ENCODE measurements around the gene MPST. TPM values are rescaled to one million over a fixed set of nuclear protein-coding genes. Genes with fewer than 3 reads are reported as not detected.
A peak's percentile ranks its signal among the peaks of the same experiment; 100 is the strongest.

The MPST gene
- total and polyA plus RNA-seq, 2 donors from 2014 or later, result 44.4 to 167 TPM

GRCh38 chr22:37057796-37058510 lies 38.4 kb downstream of the MPST start:
- Histone ChIP-seq H3K9me3 (ENCODE audit: control insufficient read depth in 2 of 3, insufficient read depth in 1 of 3, low read length in 3 of 3) (no peaks in the 10 kb centered on the region), H3K4me3 (ENCODE audit: low read length in 3 of 3) (no peak overlapping the region), H3K36me3 (ENCODE audit: control insufficient read depth in 2 of 3, insufficient read depth in 3 of 3, low read length in 3 of 3) (no peaks in the 10 kb centered on the region), H3K27me3 (ENCODE audit: control insufficient read depth, insufficient read depth, low read length) (no peaks in the 10 kb centered on the region), H3K9ac (ENCODE audit: low read length in 3 of 3) (no peak overlapping the region), H3K4me1 (ENCODE audit: control insufficient read depth in 2 of 3, insufficient read depth in 2 of 3, low read depth in 1 of 3, low read length in 3 of 3) (no peaks in the 10 kb centered on the region), H3K27ac (ENCODE audit: low read depth in 2 of 2, low read length in 2 of 2) (no peak overlapping the region)
- TF ChIP-seq CTCF (IDR thresholded peaks at IDR 0.05; ENCODE audit: borderline replicate concordance, extremely low read depth, insufficient read depth), result no peak
- intact Hi-C loops (cut with DNase I), result no loop called here
- DNase-seq (peak in 1 of 5 donors; percentile 47), FAIRE-seq (no peak)

GRCh38 chr22:37058917-37059701 lies 39.6 kb downstream of the MPST start:
- FAIRE-seq (no peak), DNase-seq (peak in 1 of 5 donors; percentile 71)
- intact Hi-C loops (cut with DNase I), result no loop called here
- Histone ChIP-seq H3K4me3 (ENCODE audit: low read length in 3 of 3) (no peak overlapping the region), H3K4me1 (ENCODE audit: control insufficient read depth in 2 of 3, insufficient read depth in 2 of 3, low read depth in 1 of 3, low read length in 3 of 3) (no peaks in the 10 kb centered on the region), H3K36me3 (ENCODE audit: control insufficient read depth in 2 of 3, insufficient read depth in 3 of 3, low read length in 3 of 3) (no peaks in the 10 kb centered on the region), H3K9ac (ENCODE audit: low read length in 3 of 3) (no peak overlapping the region), H3K9me3 (ENCODE audit: control insufficient read depth in 2 of 3, insufficient read depth in 1 of 3, low read length in 3 of 3) (no peaks in the 10 kb centered on the region), H3K27ac (ENCODE audit: low read depth in 2 of 2, low read length in 2 of 2) (no peak overlapping the region), H3K27me3 (ENCODE audit: control insufficient read depth, insufficient read depth, low read length) (no peaks in the 10 kb centered on the region)
- no peak for TF ChIP-seq CTCF (IDR thresholded peaks at IDR 0.05; ENCODE audit: borderline replicate concordance, extremely low read depth, insufficient read depth)

GRCh38 chr22:37059876-37060449 lies 40.4 kb downstream of the MPST start:
- FAIRE-seq (no peak), DNase-seq (peak in 1 of 5 donors; percentile 59)
- Histone ChIP-seq H3K27me3 (ENCODE audit: control insufficient read depth, insufficient read depth, low read length) (no peaks in the 10 kb centered on the region), H3K9me3 (ENCODE audit: control insufficient read depth in 2 of 3, insufficient read depth in 1 of 3, low read length in 3 of 3) (no peaks in the 10 kb centered on the region), H3K9ac (ENCODE audit: low read length in 3 of 3) (no peak overlapping the region), H3K27ac (ENCODE audit: low read depth in 2 of 2, low read length in 2 of 2) (no peak overlapping the region), H3K4me3 (ENCODE audit: low read length in 3 of 3) (no peak overlapping the region), H3K4me1 (ENCODE audit: control insufficient read depth in 2 of 3, insufficient read depth in 2 of 3, low read depth in 1 of 3, low read length in 3 of 3) (no peaks in the 10 kb centered on the region), H3K36me3 (ENCODE audit: control insufficient read depth in 2 of 3, insufficient read depth in 3 of 3, low read length in 3 of 3) (no peaks in the 10 kb centered on the region)
- TF ChIP-seq CTCF (IDR thresholded peaks at IDR 0.05; ENCODE audit: borderline replicate concordance, extremely low read depth, insufficient read depth), result no peak
- intact Hi-C loops (cut with DNase I), result no loop called here

All from kidney (tissue), 14 donors.